ENCODE measurements around the gene BSN. TPM values are rescaled to one million over a fixed set of nuclear protein-coding genes. Genes with fewer than 3 reads are reported as not detected.

Gene BSN
- polyA plus RNA-seq, 2 of the 4 experiments (the other 2 are of a cell fraction): 0.04 to 0.08 TPM

GRCh38 chr3:49627634-49628033, 73.4 kb downstream of the BSN start:
- WGBS (ENCODE audit: missing lambda C conversion rate): 77% methylated on average over 4 of the region's 5 CpGs
- H3K9me3 ChIP-seq: peaks cover 6% of the 10 kb centered on the region; the same call in 2 of the 3 replicates
- POLR2A ChIA-PET: no interaction called here
- CTCF ChIA-PET: interaction anchor here (1.1 to 1.4 kb wide), 3 partner anchors 44 to 90 kb away, joined by 3 to 7 read pairs (median 4); no protein-coding TSS in a partner anchor
- FAIRE-seq (no peak), DNase-seq (ENCODE audit: low read depth in 1 of 2, low spot score in 1 of 2) (no peak), ATAC-seq (no peak)
- H3K4me1 ChIP-seq: no peaks in the 10 kb centered on the region
- no peak overlapping the region for H3K4me2 ChIP-seq
- no peak for TF ChIP-seq KDM1A (IDR thresholded peaks at IDR 0.05; ENCODE audit: low read depth)
- TF ChIP-seq FOSB (CRISPR knock-in tag; IDR thresholded peaks at IDR 0.05): no peak
- no peak for TF ChIP-seq GATA3 (IDR thresholded peaks at IDR 0.05; ENCODE audit: borderline replicate concordance)
- no peak for TF ChIP-seq CHD4 (IDR thresholded peaks at IDR 0.05; ENCODE audit: borderline replicate concordance)
- TF ChIP-seq HES2 (IDR thresholded peaks at IDR 0.05): no peak
- no peak for TF ChIP-seq ZFP36 (IDR thresholded peaks at IDR 0.05; ENCODE audit: borderline replicate concordance, partially characterized antibody)
- no peak for TF ChIP-seq HEYL (CRISPR knock-in tag; IDR thresholded peaks at IDR 0.05)
- no peak for TF ChIP-seq JUN (IDR thresholded peaks at IDR 0.05)
- TF ChIP-seq PHF8 (IDR thresholded peaks at IDR 0.05; ENCODE audit: borderline replicate concordance, low read depth): no peak
- TF ChIP-seq CHD2 (IDR thresholded peaks at IDR 0.05; ENCODE audit: low read length, partially characterized antibody): no peak
- TF ChIP-seq, protein P1, sequence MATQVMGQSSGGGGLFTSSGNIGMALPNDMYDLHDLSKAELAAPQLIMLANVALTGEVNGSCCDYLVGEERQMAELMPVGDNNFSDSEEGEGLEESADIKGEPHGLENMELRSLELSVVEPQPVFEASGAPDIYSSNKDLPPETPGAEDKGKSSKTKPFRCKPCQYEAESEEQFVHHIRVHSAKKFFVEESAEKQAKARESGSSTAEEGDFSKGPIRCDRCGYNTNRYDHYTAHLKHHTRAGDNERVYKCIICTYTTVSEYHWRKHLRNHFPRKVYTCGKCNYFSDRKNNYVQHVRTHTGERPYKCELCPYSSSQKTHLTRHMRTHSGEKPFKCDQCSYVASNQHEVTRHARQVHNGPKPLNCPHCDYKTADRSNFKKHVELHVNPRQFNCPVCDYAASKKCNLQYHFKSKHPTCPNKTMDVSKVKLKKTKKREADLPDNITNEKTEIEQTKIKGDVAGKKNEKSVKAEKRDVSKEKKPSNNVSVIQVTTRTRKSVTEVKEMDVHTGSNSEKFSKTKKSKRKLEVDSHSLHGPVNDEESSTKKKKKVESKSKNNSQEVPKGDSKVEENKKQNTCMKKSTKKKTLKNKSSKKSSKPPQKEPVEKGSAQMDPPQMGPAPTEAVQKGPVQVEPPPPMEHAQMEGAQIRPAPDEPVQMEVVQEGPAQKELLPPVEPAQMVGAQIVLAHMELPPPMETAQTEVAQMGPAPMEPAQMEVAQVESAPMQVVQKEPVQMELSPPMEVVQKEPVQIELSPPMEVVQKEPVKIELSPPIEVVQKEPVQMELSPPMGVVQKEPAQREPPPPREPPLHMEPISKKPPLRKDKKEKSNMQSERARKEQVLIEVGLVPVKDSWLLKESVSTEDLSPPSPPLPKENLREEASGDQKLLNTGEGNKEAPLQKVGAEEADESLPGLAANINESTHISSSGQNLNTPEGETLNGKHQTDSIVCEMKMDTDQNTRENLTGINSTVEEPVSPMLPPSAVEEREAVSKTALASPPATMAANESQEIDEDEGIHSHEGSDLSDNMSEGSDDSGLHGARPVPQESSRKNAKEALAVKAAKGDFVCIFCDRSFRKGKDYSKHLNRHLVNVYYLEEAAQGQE (IDR thresholded peaks at IDR 0.05): no peak
- TF ChIP-seq KDM5A (IDR thresholded peaks at IDR 0.05): no peak
- no peak for TF ChIP-seq ESRRA (IDR thresholded peaks at IDR 0.05; ENCODE audit: borderline replicate concordance, low read length)
- no peak for TF ChIP-seq FOSL2 (IDR thresholded peaks at IDR 0.05)
- TF ChIP-seq FOSL2 (CRISPR knock-in tag; IDR thresholded peaks at IDR 0.05): no peak
- no peak for TF ChIP-seq HOXB13 (CRISPR knock-in tag; IDR thresholded peaks at IDR 0.05; ENCODE audit: low read depth)
- TF ChIP-seq, protein P2, sequence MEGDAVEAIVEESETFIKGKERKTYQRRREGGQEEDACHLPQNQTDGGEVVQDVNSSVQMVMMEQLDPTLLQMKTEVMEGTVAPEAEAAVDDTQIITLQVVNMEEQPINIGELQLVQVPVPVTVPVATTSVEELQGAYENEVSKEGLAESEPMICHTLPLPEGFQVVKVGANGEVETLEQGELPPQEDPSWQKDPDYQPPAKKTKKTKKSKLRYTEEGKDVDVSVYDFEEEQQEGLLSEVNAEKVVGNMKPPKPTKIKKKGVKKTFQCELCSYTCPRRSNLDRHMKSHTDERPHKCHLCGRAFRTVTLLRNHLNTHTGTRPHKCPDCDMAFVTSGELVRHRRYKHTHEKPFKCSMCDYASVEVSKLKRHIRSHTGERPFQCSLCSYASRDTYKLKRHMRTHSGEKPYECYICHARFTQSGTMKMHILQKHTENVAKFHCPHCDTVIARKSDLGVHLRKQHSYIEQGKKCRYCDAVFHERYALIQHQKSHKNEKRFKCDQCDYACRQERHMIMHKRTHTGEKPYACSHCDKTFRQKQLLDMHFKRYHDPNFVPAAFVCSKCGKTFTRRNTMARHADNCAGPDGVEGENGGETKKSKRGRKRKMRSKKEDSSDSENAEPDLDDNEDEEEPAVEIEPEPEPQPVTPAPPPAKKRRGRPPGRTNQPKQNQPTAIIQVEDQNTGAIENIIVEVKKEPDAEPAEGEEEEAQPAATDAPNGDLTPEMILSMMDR (IDR thresholded peaks at IDR 0.05): no peak
- TF ChIP-seq RNF2 (IDR thresholded peaks at IDR 0.05; ENCODE audit: borderline replicate concordance, low read depth): no peak
- TF ChIP-seq EHMT2 (IDR thresholded peaks at IDR 0.05; ENCODE audit: low read depth): no peak
- H3K4me3 ChIP-seq: no peak overlapping the region
- no peak overlapping the region for H3K27ac ChIP-seq

- Histone ChIP-seq H3K4me2 (no peak overlapping the region), H3K27ac (no peak overlapping the region), H3K9me3 (peaks cover 6% of the 10 kb centered on the region; the same call in 2 of the 3 replicates), H3K4me1 (no peaks in the 10 kb centered on the region), H3K4me3 (no peak overlapping the region)
- no peak for DNase-seq (ENCODE audit: low read depth in 1 of 2, low spot score in 1 of 2)
- CTCF ChIA-PET: interaction anchor here (0.6 to 1.4 kb wide), 4 partner anchors 11 to 91 kb away, joined by 3 to 7 read pairs (median 4); no protein-coding TSS in a partner anchor
- FAIRE-seq: no peak
- TF ChIP-seq HDAC2 (IDR thresholded peaks at IDR 0.05): no peak
- no peak for TF ChIP-seq PHF8 (IDR thresholded peaks at IDR 0.05; ENCODE audit: borderline replicate concordance, low read depth)
- TF ChIP-seq EHMT2 (IDR thresholded peaks at IDR 0.05; ENCODE audit: low read depth): no peak
- no peak for TF ChIP-seq ZC3H11A (IDR thresholded peaks at IDR 0.05)
- TF ChIP-seq, protein P1 (IDR thresholded peaks at IDR 0.05): no peak
- no peak for TF ChIP-seq ZNF302 (CRISPR knock-in tag; IDR thresholded peaks at IDR 0.05)
- TF ChIP-seq MYC (IDR thresholded peaks at IDR 0.05; ENCODE audit: borderline replicate concordance, low read length): no peak
- no peak for TF ChIP-seq MAFK (IDR thresholded peaks at IDR 0.05; ENCODE audit: partially characterized antibody)
- TF ChIP-seq HOXA7 (CRISPR knock-in tag; IDR thresholded peaks at IDR 0.05): no peak
- TF ChIP-seq HOXB13 (CRISPR knock-in tag; IDR thresholded peaks at IDR 0.05; ENCODE audit: low read depth): no peak
- TF ChIP-seq KDM1A (IDR thresholded peaks at IDR 0.05; ENCODE audit: low read depth): no peak
- no peak for TF ChIP-seq HES2 (IDR thresholded peaks at IDR 0.05)
- 51% methylated on average over 2 of the region's 2 CpGs for WGBS (ENCODE audit: missing lambda C conversion rate)
- ATAC-seq: no peak
- POLR2A ChIA-PET: no interaction called here
Measured at GRCh38 chr3:49628249-49628648, 74.0 kb downstream of the BSN start.
